ENCODE measurements around the gene NDUFS3.
"Not testable (repeated sequence)": the region's sequence is repeated elsewhere in the genome, so short reads cannot be mapped to it uniquely, and the experiment has no call there.

NDUFS3 gene

GRCh38 chr11:47562393-47562792 is 16.5 kb upstream of the NDUFS3 start:
- DNase-seq, result not testable (repeated sequence)

GRCh38 chr11:47564366-47564765 is 14.5 kb upstream of the NDUFS3 start:
- not testable (repeated sequence) for DNase-seq

- no peak for DNase-seq
These were observed 13.9 kb upstream of the NDUFS3 start for GRCh38 chr11:47564933-47565339.

DNA sequence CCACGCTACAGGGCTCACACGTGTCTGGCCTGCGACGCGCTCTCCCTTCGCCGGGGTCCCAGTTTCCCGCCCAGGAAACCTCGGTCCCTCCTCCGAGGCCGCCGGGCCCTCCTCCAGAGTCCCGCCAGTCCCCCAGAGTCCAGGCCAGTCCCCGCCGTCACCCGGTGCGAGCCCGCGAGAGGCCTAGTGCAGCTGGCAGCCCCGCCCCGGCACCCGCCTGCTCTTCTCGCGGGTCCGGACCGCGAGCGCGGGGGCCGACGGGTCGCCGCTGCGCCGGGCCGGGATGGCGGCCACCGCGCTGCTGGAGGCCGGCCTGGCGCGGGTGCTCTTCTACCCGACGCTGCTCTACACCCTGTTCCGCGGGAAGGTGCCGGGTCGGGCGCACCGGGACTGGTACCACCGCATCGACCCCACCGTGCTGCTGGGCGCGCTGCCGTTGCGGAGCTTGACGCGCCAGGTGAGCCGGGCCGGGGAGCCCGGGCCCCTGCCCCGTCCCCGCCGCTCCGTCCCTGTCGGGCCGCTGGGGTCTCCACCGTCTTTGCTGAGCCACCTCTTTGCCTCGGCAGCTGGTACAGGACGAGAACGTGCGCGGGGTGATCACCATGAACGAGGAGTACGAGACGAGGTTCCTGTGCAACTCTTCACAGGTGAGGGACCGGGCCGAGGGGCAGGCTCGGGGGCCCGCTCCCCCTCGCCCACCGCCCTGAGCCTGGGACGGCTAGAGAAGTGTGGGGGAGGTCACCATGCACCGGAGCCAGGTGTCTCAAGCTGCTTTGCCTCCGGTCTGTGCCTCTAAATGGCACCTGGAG is 13.3 kb upstream of the NDUFS3 start, which contains the start of gene PTPMT1:
Gene PTPMT1, plus strand, starts transcription at position 260 of the 809 bp plus-strand sequence. Its CDS starts 24 bp downstream, at position 284.
- DNase-seq, result peak; percentile 82

DNA sequence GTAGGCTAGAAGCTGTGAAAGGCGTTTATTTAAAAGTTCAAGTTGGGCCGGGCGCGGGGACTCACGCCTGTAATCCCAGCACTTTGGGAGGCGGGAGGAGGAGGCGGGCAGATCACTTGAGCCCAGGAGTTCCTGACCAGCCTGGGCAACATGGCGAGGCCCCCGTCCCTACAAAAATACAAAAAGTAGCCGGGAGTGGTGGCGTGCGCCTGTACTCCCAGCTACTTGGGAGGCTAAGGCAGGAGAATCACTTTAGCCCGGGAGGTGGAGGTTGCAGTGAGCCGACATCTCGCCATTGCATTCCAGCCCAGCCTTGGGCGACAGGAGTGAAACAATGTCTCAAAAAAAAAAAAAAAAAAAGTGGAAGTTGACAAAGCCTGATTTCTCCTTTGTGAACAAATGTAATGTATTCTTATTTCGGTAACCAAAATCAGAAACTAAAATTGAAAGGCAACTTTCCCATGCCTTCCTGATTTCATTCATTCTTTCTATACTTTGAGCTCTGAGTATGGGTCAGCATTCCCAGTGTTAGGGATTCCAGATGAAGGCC is 12.7 kb upstream of the NDUFS3 start:
- no peak for DNase-seq

- no peak for DNase-seq
These were observed 9.2 kb upstream of the NDUFS3 start for GRCh38 chr11:47569646-47570045.

DNA sequence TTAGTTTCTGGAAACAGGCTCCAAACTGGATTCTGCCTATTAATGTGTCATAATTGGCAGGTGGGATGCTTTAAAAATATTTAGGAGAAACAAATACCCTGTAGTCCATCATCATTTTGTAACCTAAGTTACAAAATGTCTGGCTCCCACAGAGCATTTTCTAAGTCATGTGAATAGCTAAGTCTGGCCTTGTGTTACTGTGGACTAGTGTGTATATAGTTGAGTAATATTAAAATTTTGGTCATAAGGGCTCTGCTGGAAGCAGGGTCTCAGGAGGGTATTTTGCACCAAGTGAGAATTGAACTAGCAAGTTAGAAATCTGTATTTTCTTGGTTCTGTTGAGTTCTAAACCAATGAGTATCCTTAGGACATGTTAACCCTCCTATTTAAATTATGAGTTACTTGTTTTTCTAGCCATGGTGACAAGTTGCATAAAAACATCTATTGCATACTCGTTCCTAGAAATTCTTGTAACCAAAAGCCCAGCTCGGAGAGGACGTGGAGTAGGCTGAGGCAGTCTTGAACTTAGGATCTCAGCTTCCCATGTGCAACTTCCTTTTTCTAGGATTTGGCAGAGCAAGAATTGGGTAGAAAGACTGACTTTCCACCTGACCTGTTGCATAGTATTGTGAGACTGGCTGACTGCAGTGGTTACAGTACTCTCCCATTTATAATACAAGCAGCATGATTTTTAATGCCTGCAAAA is 8.1 kb upstream of the NDUFS3 start:
- DNase-seq, result no peak

DNA sequence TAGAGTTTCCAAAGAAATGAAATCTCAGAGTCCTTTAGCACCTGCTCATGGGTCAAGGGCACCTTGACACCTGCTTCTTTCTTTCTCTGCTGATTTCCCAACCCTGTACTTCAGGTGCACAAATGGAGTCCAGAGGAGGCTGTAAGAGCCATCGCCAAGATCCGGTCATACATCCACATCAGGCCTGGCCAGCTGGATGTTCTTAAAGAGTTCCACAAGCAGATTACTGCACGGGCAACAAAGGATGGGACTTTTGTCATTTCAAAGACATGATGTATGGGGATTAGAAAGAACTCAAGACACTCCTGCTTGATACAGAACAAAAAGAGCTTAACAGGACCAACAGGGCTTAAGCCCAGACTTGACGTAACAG is 7.5 kb upstream of the NDUFS3 start:
- DNase-seq, result no peak

GRCh38 chr11:47571895-47572294 is 7.0 kb upstream of the NDUFS3 start:
- DNase-seq, result no peak

DNA sequence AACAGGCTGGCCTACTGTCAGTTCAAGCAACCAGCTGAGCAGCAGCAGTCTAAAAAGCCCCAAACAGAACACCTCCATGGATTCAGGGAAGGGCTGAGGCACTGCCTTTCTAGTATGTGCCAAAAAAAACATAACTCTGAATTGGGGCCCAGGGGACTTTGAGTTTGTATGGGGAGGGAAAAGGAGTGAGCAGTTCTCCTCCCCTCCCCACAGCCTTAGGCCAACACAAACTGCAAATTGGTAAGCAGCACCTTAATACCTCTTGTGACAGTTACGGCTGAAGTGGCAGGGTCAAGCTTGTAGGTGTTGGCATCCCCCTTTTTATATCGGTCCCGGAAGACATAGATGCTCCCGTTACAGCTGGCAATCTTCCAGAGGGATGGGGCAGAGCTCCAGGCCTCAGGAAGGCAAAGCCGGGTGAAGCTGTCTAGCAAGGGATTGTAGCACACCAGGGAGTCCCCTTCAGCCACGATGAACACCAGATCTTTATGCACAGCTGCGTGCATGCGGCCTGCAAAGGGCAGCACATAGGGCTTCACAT is 6.1 kb upstream of the NDUFS3 start:
- no peak for DNase-seq

DNA sequence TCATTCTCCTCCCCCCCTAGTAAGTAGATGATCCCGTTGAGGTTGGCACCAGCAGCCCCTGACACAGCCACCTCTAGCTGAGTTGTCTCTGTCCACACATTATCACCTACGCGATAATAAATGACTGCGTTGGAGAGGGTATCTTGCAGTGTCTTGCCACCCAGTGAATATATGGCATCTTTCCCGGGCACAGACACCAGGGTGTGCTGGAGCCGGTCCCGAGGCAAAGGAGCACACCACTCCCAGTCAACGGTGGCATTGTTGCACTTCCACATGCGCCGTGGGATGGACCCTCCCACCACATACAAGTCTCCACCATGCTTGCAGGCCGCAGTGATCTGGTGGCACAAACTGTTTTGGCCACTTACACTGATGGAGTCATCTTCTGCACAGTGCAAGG is 5.6 kb upstream of the NDUFS3 start:
- DNase-seq, result no peak

DNA sequence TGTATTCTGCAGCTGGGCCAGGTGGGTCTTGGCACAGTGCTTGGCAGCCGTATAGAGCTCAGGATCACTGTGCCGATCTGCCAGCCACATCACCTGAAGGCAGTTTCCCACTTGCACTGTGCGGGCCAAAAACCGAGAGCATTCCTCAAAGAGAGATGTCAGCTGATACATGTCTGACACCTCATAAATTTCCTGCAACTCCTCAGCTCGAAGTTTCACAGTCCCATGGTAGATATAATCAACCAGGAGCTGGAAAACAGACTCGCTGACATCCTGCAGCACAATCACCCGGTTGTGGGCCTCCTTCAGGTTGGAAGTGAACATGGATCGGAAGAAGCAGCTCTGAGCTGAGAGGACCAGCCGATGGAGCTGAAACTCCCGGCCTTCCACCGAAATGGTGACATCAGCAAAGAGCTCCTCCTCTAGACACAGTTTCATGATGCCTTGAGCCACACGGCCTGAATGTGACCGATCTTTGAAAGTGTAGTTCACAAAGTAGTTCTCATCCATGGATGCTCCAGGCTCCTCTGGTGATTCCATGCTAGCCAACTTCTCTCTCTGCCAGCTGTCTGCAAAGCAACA is 1.3 kb upstream of the NDUFS3 start:
- DNase-seq, result no peak

DNA sequence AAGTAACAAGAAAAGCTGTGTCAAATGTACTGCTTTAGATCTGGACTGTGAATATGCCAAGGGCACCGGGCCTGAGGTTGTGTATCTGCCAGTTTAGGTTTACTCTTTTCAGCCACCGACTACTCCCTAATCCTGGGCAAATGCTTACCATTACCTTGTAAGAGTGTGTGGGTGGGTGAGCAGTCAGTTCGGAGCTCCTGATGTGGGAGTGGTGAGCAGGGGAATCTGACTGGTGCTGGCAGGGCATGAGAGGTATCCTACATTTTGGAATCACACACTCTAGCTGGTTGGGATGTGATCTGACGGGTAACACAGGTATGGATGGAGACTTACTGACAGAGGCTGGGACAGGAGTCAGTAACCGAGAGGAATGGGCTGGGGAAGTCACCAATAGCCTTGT is 5.0 kb downstream of the NDUFS3 start:
- no peak for DNase-seq

- DNase-seq, result no peak
These were observed 7.4 kb downstream of the NDUFS3 start, which contains the start of gene FAM180B for GRCh38 chr11:47586098-47586855. TSS of gene FAM180B (plus strand) at chr11:47586678. CDS start at chr11:47586769, 91 bp downstream.

DNA sequence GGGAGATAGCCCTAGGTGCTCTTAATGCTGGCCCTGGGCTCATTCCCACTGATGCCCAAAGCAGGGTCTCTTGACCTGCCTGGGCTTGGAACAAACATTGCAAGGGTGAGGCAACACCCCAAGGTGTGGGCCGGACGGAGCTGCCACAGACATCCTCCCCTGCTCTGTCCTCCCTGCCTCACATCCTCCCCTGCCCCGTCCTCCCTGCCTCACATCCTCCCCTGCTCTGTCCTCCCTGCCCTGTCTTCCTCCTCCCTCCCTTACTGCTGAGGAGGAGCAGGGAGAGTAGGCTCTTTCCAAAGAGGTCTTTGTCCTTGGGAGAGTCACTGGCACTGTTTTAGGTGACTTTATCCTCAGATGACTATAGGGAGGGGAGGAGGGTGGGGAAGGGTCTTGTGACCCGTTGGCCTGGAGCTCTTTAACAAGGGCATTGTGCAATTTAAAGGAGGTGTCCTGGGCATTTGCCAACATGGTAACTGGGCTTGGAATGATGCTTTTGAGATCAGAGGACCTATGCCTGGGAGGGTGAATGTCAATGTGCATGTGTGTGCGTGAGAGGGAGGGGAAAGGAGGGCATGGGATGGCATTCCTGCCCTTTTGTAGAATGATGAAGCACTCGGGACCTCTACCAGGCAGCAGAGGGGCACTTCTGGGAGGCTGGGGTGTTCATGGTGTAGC is 8.3 kb downstream of the NDUFS3 start:
- no peak for DNase-seq

DNA sequence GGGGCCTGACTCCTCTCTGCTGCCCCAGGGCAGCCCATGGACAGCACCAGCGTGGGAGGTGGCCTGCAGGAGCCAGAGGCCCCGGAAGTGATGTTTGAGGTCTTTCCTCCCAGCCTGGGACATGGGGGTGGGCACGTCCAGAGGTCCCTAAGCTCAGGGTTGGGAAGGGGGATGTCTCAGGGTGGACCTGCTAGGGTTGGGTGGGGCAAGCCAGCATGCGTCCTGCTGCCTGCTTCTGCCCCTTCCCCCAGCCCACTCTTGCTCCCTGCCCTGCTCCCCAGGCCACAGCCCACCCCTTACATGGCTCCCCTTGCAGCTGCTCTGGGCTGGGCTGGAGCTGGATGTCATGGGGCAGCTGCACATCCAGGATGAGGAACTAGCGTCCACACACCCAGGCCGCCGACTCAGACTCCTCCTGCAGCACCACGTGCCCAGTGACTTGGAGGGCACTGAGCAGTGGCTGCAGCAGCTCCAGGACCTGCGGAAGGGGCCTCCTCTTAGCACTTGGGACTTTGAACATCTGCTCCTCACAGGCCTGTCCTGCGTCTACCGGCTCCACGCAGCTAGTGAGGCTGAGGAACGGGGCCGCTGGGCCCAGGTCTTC is 9.0 kb downstream of the NDUFS3 start:
- DNase-seq, result no peak

GRCh38 chr11:47589118-47589517 is 10.2 kb downstream of the NDUFS3 start:
- DNase-seq, result no peak

- no peak for DNase-seq
These were observed 10.7 kb downstream of the NDUFS3 start for GRCh38 chr11:47589584-47589976.

DNA sequence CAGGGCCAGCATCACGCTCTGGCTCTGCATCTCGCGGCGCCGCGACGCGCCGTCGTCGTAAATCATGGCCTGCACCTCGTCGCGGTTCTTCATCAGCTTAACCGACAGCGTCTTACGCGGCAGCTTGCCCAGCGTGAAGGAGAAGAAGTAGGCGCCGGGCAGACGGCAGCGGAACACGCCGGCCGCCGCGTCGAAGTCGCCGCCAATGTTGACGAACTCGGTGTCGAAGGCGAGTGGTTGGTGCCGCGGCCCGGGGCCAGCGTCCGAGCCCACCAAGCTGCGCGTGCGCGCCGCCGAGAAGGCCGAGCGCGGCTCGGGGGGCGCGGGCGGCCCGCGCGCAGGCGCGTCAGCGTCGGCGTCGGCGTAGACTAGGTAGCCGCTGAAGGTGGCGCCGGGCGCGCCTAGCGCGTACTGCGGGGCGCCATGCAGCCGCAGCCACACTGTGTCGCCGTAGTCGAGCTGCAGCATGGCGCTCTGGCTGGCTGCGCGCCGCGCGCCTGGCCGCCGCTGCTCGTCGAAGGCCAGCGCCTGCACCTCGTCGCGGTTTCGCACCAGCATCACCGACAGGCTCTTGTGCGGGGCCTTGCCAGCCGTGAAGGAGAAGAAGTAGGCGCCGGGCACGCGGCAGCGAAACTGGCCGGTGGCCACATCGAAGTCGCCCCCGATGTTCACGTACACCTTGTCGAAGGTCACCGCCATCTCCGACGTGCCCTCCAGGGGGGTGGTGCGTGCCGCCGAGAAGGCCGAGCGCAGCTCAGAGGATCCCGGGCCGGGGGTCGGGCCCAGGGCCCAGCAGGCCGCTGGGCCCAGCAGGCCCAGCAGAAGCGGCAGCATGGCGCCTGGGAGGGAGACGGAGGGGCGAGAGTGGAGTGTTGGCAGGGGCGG is 11.3 kb downstream of the NDUFS3 start:
- DNase-seq, result no peak

DNA sequence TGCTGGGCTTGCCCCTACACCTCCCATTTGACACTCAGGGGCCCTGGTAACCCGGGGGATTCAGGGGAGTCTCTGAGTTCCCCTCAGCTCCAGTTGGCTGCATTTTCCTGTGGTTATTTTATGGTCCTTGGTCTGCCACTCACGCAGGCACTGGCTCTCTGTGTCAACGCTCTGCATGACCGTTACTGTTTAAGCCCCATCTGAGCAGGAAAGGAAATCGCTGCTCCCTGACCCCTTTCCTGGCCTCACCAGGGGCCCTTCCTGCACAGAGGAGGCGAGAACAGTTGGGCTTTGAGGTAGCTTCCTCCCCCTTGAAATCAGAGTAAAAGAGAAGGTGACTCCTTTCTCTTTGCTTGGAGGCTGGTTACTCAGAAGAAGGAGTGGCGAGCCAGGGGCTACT is 12.9 kb downstream of the NDUFS3 start:
- no peak for DNase-seq
